GM10248 (cell line): ENCODE measurements around the gene SLFN14.

ENCODE experiments used
- CTCF ChIA-PET: fragments of 300-600 bp; sonication (Branson Sonifier 250); formaldehyde crosslinking; extraction: SDS; loops from one replicate; lab custom pipeline; 2021; ENCODE audit warnings: antibody characterized with exemption; lab: Yijun Ruan, JAX
- POLR2A ChIA-PET: fragments of 350-650 bp; sonication (Branson Sonifier 250); formaldehyde crosslinking; extraction: SDS; loops from one replicate; lab custom pipeline; 2020; ENCODE audit warnings: antibody characterized with exemption; lab: Yijun Ruan, JAX
- DNase-seq: peaks from one replicate; pipeline ENCODE4 v3.0.0; 2012; ENCODE audit errors: extremely low spot score
- TF ChIP-seq, protein P1 (sequence below): IDR thresholded peaks from 2 replicates; pipeline ENCODE4 v1.5.1; 2012; ENCODE audit warnings: mild to moderate bottlenecking, low read depth; ENCODE audit errors: extremely low read depth, missing control alignments, control extremely low read depth

SLFN14 gene

GRCh38 chr17:35554668-35555067 lies 6.0 kb downstream of the SLFN14 start:
- CTCF ChIA-PET: interaction anchor here (1.3 to 4.2 kb wide), 5 partner anchors 10 to 193 kb away, joined by 4 to 20 read pairs (median 7); partner anchors contain the start of gene SLFN12L
- TF ChIP-seq, protein P1, sequence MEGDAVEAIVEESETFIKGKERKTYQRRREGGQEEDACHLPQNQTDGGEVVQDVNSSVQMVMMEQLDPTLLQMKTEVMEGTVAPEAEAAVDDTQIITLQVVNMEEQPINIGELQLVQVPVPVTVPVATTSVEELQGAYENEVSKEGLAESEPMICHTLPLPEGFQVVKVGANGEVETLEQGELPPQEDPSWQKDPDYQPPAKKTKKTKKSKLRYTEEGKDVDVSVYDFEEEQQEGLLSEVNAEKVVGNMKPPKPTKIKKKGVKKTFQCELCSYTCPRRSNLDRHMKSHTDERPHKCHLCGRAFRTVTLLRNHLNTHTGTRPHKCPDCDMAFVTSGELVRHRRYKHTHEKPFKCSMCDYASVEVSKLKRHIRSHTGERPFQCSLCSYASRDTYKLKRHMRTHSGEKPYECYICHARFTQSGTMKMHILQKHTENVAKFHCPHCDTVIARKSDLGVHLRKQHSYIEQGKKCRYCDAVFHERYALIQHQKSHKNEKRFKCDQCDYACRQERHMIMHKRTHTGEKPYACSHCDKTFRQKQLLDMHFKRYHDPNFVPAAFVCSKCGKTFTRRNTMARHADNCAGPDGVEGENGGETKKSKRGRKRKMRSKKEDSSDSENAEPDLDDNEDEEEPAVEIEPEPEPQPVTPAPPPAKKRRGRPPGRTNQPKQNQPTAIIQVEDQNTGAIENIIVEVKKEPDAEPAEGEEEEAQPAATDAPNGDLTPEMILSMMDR: no peak
- DNase-seq: no peak
- POLR2A ChIA-PET: interaction anchor here (0.7 kb wide), 1 partner anchor 114 kb away, joined by 4 read pairs; no protein-coding TSS in a partner anchor

- POLR2A ChIA-PET: no interaction called here
- TF ChIP-seq, protein P1: no peak
- CTCF ChIA-PET: interaction anchor here (1.3 to 4.2 kb wide), 6 partner anchors 9 to 241 kb away, joined by 3 to 20 read pairs (median 8); partner anchors contain the start of gene SLFN12L
- no peak for DNase-seq
These were observed 7.3 kb downstream of the SLFN14 start for GRCh38 chr17:35553310-35553709.

- DNase-seq: no peak
- TF ChIP-seq, protein P1: no peak
- ChIA-PET CTCF (interaction anchor here (0.9 to 3.6 kb wide), 4 partner anchors 8 to 236 kb away, joined by 3 to 28 read pairs (median 8); partner anchors contain the start of gene SLFN12L), POLR2A (no interaction called here)
These were observed 11.6 kb downstream of the SLFN14 start for GRCh38 chr17:35548978-35549377.

- ChIA-PET POLR2A (no interaction called here), CTCF (interaction anchor here (1.7 to 3.6 kb wide), 4 partner anchors 10 to 236 kb away, joined by 7 to 28 read pairs (median 8); partner anchors contain the start of gene SLFN12L)
- DNase-seq: no peak
- TF ChIP-seq, protein P1: no peak
These were observed 12.3 kb downstream of the SLFN14 start for GRCh38 chr17:35548208-35548810.

- CTCF ChIA-PET: no interaction called here
- DNase-seq: no peak
These were observed 14.1 kb downstream of the SLFN14 start for GRCh38 chr17:35546487-35546886.

DNA sequence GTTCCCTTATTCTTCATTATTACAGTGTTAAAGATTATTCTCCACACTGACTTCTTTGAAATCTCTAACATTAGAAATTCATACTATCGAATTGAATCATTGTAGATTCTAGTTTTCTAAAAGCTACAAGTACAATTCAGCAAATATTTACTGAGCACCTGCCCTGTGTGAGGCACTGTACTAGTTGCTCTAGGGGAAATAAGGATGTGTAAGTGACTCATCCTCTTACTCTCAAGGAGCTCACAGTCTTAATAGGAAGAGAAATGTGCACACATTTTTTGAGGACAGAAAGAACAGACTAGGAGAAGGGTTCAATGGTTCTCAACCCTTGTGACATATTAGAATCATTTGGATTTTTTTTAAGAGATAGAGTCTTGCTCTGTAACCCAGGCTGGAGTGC lies 15.5 kb downstream of the SLFN14 start:
- no peak for DNase-seq
- CTCF ChIA-PET: interaction anchor here (1.1 to 1.5 kb wide), 3 partner anchors 7 to 12 kb away, joined by 3 to 5 read pairs (median 5); no protein-coding TSS in a partner anchor
- TF ChIP-seq, protein P1: no peak
- POLR2A ChIA-PET: no interaction called here

More at GRCh38 chr17:35546487-35546886, 14.1 kb downstream of the SLFN14 start:
- TF ChIP-seq, protein P1: no peak
- POLR2A ChIA-PET: no interaction called here
